ENCODE measurements around the gene GABRA1. TPM values are rescaled to one million over a fixed set of nuclear protein-coding genes. Genes with fewer than 3 reads are reported as not detected.

GABRA1 gene
- not detected in 2 replicates for total RNA-seq

GRCh38 chr5:161847941-161848391 is at the start of gene GABRA1:
GABRA1 (plus strand) TSS chr5:161848120; CDS start chr5:161850811, 2,691 bp downstream.

Other genes starting within 250 kb of the GABRA1 start
- not detected in 2 replicates for gene GABRA6, start 162.4 kb upstream of the GABRA1 start, total RNA-seq
- not detected in 2 replicates for gene GABRG2, start 219.7 kb downstream of the GABRA1 start, total RNA-seq